Left renal cortex interstitium (tissue), 4 donors: ENCODE measurements around the gene OR7G2. TPM values are rescaled to one million over a fixed set of nuclear protein-coding genes. Genes with fewer than 3 reads are reported as not detected.
"Not testable (repeated sequence)": the region's sequence is repeated elsewhere in the genome, so short reads cannot be mapped to it uniquely, and the experiment has no call there.

Experiments used
- DNase-seq, 4 donors: peaks; one replicate each; pipeline ENCODE4 v3.0.0-alpha.2; 2013; ENCODE audit warnings: low read depth in 4 of 4, low spot score in 2 of 4, missing footprints in 1 of 4
- polyA plus RNA-seq, 4 donors: library from polyadenylated mRNA; unstranded; fragments of 120-200 nt; gene quantifications; one replicate each; pipeline ENCODE4 v1.2.1, GENCODE V29; 2013; ENCODE audit not compliant: insufficient read length in 4 of 4

OR7G2 gene
- polyA plus RNA-seq, 4 donors: 0.04 to 0.05 (median 0.05) TPM; not detected in 1

DNA sequence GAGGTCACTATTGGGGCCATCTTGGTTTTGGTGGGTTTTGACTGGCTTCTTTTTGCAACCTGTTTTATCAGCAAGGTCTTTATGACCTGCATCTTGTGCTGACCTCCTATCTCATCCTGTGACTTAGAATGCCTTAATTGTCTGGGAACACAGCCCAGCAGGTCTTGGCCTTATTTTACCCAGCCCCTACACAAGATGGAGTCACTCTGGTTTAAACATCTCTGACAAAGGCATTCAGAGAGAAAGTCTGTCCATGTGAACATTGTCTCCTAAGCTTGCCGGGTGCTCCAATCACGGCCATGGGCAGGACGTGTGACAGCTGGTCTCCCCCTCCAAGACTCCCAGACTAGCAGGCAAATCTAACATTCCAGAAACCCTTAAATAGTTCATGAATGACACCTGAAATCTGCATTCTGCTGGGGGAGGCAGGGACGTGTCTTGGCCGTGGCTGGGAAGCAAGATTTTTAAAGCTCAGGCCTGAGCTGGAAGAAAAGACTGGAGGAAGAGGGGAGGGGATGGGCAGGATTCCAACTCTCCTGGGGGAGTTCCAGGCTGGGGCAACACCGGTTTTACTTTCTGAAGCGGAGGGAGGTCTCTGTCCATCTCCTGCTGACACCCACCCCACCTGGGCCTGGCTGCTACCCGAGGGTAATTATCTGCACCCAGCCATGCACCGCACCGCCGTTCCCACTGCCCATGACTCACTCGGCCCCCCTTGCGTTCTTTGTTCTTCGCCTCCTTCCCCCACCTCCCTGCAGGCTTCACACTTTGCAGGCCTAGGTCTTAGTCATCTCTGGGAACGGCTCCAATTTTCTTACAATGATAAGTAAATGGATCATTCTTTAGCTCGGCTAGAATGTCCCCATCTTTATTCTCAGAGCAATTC is 32.0 kb downstream of the OR7G2 start:
- peak in 1 of 4 donors; percentile 66 for DNase-seq

- DNase-seq: no peak
Observed at GRCh38 chr19:9073806-9074205, 33.5 kb downstream of the OR7G2 start.

DNA sequence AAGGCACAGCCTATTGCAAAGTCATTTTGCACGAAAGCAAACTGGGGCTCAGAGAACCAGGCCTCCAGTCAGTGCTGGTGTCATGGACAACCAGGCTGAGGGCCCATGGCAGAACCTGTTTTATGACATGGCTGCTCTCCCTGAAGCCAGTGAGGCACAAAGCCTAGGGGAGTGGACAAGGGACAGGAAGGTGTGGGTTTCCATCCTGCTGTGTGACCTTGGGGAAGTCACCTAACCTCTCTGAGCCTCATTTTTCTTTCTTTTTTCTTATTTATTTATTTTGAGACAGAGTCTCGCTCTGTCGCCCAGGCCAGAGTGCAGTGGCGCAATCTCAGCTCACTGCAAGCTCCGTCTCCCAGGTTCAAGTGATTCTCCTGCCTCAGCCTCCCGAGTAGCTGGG is 35.6 kb downstream of the OR7G2 start:
- DNase-seq: not testable (repeated sequence)

GRCh38 chr19:9070066-9070465 is 37.2 kb downstream of the OR7G2 start:
- DNase-seq: no peak

GRCh38 chr19:9065457-9066014 is 41.7 kb downstream of the OR7G2 start:
- DNase-seq: no peak

DNA sequence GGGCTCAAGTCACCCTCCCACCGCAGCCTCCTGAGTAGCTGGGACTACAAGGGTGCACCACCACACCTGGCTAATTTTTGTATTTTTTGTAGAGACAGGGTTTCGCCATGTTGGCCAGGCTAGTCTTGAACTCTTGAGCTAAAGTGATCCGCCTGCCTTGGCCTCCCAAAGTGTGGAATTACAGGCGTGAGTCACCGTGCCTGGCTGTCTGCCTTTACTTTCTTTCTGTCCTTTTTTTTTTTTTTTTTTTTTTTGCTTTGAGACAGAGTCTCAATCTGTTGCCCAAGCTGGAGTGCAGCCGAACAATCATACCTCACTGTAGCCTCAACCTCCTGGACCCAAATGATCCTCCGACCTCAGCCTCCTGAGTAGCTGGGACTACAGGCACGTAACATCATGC is 45.4 kb downstream of the OR7G2 start:
- DNase-seq: no peak

GRCh38 chr19:9060564-9061340 is 46.5 kb downstream of the OR7G2 start:
- no peak for DNase-seq

DNA sequence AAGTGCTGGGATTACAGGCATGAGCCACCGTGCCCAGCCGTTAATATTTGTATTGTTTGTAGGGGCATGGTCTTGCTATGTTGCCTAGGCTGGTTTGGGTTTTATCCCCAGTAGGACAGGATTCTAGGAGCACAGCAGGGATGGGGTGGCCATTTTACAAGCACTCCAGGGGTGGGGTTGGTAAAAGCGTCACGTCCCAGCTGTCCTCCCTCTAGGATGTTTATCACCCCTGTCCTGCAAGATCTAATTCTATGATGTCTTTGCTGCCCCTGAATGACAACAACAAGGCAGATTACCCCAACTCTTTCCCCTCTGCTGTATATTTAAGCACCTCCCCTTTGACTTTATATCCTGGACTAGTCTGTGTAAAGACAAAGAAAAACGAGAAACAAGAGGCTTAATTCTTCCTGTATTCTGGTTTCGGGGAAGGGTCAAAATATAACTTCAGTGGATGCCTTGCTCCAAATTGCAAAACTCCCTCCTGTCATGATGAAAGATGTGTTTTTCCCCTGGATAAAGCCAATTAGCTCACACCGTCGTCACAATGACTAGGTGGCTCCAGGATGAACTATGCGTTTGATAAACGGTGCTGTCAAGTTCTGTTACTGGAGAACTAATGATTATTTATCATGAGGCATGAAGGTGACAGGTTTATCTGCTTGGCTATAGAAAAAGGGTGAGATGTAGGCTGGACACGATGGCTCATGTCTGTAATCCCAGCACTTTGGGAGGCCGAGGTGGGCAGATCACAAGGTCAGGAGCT is 48.2 kb downstream of the OR7G2 start:
- DNase-seq: peak in 3 of 4 donors; percentile 74 to 82 (median 79)

GRCh38 chr19:9057505-9058258 is 49.6 kb downstream of the OR7G2 start:
- no peak for DNase-seq

- not testable (repeated sequence) for DNase-seq
Observed at GRCh38 chr19:9056131-9056530, 51.1 kb downstream of the OR7G2 start.

DNA sequence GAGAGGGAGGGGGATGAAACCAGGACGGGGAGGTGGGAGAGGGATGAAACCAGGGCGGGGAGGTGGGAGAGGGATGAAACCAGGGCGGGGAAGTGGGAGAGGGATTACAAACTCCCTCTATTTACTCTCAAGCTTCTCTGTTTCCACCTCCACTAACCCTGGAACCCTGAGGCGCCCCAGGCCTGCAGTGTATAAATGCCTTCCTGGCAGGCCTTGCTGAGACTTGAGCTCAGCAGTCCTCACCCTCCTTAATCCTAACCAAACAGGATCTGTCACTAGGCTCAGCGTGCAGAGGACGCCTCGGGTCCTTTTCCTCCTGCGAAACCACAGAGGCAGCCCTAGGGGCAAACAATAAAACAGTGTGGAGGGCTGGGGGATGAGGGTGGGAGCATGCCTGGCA is 52.5 kb downstream of the OR7G2 start:
- no peak for DNase-seq

DNA sequence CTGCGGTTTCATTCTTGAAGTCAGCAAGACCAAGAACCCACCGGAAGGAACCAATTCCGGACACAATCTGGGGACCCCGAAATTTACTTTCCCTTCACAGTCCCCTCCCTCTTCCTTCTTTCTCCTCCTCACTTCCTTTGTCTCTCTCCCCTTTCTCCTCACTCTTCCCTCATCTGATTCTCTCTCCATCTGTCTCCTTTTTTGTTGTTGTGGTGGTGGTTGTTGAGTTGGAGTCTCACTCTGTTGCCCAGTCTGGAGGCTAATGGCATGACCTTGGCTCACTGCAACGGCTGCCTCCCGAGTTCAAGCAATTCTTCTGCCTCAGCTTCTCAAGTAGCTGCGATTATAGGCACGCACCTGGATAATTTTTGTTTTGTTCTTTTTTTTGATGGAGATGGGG is 53.1 kb downstream of the OR7G2 start:
- no peak for DNase-seq

DNA sequence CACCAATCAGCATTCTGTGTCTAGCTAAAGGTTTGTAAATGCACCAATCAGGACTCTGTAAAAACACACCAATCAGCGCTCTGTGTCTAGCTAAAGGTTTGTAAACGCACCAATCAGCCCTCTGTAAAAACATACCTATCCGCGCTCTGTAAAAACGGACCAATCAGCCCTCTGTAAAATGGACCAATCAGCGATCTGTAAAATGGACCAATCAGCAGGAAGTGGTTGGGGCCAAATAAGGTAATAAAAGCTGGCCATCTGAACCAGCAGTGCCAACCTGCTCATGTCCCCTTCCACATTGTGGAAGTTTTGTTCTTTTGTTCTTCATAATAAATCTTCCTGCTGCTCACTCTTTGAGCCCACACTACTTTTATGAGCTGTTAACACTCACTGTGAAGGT is 53.6 kb downstream of the OR7G2 start:
- not testable (repeated sequence) for DNase-seq

DNA sequence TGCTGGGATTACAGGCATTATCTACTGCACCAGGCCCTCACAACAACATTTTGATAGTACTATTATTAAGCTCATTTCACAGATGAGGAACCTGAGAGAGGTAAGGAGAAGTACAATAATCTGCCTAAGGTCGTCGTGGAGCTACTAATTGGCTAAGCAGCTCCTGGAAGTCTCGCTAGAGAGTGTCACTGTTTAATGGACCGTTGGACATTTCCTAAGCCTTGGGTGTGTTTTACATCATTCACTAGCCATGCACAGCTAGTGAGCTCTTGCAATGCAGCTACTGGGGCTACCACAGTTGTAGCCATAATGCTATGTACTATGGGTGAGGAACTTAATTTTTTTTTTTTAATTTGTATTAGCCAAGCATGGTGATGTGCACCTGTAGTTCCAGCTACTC is 54.4 kb downstream of the OR7G2 start:
- no peak for DNase-seq

Other genes starting within 250 kb of the OR7G2 start
- gene MUC16, start 97.1 kb downstream of the OR7G2 start, polyA plus RNA-seq: under 1 TPM; 0.02 to 0.16 (median 0.09) TPM
- under 1 TPM in 3 of 4 donors, not detected in 1; 0.06 to 0.09 (median 0.06) TPM for gene OR1M1, start 20.4 kb downstream of the OR7G2 start, polyA plus RNA-seq
- not detected for gene OR7G1, start 8.3 kb upstream of the OR7G2 start, polyA plus RNA-seq
- gene OR7G3, start 19.5 kb upstream of the OR7G2 start, polyA plus RNA-seq: not detected
- gene ZNF317, start 32.9 kb upstream of the OR7G2 start, polyA plus RNA-seq: 10 to 100 TPM; 35.2 to 37.9 (median 36.1) TPM
- gene OR7D2, start 71.5 kb upstream of the OR7G2 start, polyA plus RNA-seq: under 1 TPM; 0.05 to 0.21 (median 0.12) TPM
- gene OR7D4, start 112.1 kb upstream of the OR7G2 start, polyA plus RNA-seq: under 1 TPM in 1 of 4 donors, not detected in 3; 0.03 TPM
- gene OR7E24, start 143.5 kb upstream of the OR7G2 start, polyA plus RNA-seq: not detected
- 1 to 10 TPM; 6.5 to 8.7 (median 6.9) TPM for gene ZNF699, start 202.4 kb upstream of the OR7G2 start, polyA plus RNA-seq
- gene ZNF559, start 216.7 kb upstream of the OR7G2 start, polyA plus RNA-seq: 10 to 100 TPM; 49.0 to 71.6 (median 62.9) TPM